ENCODE results near the gene SGCE.

Gene SGCE

DNA sequence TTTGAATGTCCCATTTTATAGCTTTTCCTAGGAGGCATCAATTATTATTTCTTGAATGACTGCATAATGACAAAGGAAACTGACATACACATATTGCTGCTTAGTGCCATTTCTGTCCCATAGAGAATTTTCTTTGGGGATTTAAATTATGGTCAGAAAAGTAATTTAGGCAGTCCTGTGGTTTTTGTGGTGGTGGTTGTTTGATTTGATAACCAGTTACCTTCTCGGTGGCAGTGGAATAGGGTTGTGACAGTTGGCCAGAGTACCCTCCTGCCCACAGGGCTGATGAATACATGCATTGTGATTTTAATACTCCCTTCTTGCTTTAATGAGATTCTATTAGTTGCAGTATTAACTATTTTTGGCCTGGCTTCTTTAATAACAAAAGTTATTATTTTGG lies 6.6 kb upstream of the SGCE start:
- Histone ChIP-seq H2AFZ (no peak overlapping the region), H3K9me3 (ENCODE audit: control insufficient read depth, low read length) (no peaks in the 10 kb centered on the region), H3K4me2 (ENCODE audit: low read length) (no peak overlapping the region), H3K9ac (no peak overlapping the region), H3K27me3 (ENCODE audit: control insufficient read depth, insufficient read depth, low read length) (no peaks in the 10 kb centered on the region), H3K4me1 (no peaks in the 10 kb centered on the region), H3K36me3 (ENCODE audit: control insufficient read depth, insufficient read depth, low read length) (no peaks in the 10 kb centered on the region), H3K79me2 (no peaks in the 10 kb centered on the region), H3K4me3 (ENCODE audit: low read depth, low read length) (no peak overlapping the region), H3K27ac (no peak overlapping the region)
- TF ChIP-seq, protein P1, sequence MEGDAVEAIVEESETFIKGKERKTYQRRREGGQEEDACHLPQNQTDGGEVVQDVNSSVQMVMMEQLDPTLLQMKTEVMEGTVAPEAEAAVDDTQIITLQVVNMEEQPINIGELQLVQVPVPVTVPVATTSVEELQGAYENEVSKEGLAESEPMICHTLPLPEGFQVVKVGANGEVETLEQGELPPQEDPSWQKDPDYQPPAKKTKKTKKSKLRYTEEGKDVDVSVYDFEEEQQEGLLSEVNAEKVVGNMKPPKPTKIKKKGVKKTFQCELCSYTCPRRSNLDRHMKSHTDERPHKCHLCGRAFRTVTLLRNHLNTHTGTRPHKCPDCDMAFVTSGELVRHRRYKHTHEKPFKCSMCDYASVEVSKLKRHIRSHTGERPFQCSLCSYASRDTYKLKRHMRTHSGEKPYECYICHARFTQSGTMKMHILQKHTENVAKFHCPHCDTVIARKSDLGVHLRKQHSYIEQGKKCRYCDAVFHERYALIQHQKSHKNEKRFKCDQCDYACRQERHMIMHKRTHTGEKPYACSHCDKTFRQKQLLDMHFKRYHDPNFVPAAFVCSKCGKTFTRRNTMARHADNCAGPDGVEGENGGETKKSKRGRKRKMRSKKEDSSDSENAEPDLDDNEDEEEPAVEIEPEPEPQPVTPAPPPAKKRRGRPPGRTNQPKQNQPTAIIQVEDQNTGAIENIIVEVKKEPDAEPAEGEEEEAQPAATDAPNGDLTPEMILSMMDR (IDR thresholded peaks at IDR 0.05), result no peak

DNA sequence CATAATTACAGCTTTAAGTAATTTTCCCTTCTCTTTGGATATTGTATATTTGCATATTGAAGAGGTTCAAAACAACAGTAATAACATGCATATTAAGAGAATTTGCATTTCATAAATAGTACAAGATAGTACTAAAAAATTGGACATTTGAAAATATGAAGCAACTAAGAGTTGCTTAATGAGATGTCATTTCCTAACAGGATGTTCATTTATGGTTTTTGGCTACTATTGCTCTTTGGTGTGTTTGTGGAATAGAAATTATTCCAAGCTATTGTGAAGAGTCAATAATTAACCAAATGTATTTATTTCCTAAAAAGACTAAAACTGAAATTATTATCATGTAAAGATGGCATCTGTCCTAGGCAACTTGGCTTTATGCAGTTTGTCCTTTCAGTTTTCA lies 4.1 kb upstream of the SGCE start:
- no peak overlapping the region for H3K4me2 ChIP-seq (ENCODE audit: low read length)
- no peaks in the 10 kb centered on the region for H3K4me1 ChIP-seq
- no peaks in the 10 kb centered on the region for H3K27me3 ChIP-seq (ENCODE audit: control insufficient read depth, insufficient read depth, low read length)
- H3K9ac ChIP-seq, result no peak overlapping the region
- no peaks in the 10 kb centered on the region for H3K9me3 ChIP-seq (ENCODE audit: control insufficient read depth, low read length)
- no peak overlapping the region for H2AFZ ChIP-seq
- H3K4me3 ChIP-seq (ENCODE audit: low read depth, low read length), result no peak overlapping the region
- TF ChIP-seq, protein P1 (IDR thresholded peaks at IDR 0.05), result no peak
- no peaks in the 10 kb centered on the region for H3K36me3 ChIP-seq (ENCODE audit: control insufficient read depth, insufficient read depth, low read length)
- no peak overlapping the region for H3K27ac ChIP-seq
- H3K79me2 ChIP-seq, result no peaks in the 10 kb centered on the region

DNA sequence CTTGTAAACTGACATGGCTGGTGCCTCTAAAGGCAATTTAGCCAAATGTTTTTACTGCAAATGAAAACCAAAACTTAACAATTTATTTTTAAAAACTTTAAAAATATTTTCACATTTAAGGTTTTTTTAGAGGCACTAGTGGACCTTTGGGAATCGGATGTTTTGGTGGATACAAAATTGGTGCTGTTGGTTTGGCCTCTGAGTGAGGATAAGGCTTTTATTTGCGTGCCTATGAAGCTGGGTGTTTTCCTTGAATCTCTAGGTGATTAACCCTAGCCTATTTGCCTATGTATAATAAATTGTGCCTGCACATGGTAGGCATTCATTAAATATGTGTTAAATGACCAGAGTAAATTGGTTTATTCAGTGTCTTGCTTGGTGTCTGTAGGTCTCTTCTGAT lies 2.9 kb upstream of the SGCE start:
- peak overlapping the region; percentile 15 for H3K27ac ChIP-seq
- no peaks in the 10 kb centered on the region for H3K36me3 ChIP-seq (ENCODE audit: control insufficient read depth, insufficient read depth, low read length)
- peak overlapping the region; percentile 59 for H2AFZ ChIP-seq
- TF ChIP-seq, protein P1 (IDR thresholded peaks at IDR 0.05), result no peak
- H3K9me3 ChIP-seq (ENCODE audit: control insufficient read depth, low read length), result no peaks in the 10 kb centered on the region
- peaks cover 4% of the 10 kb centered on the region for H3K4me1 ChIP-seq
- H3K79me2 ChIP-seq, result no peaks in the 10 kb centered on the region
- H3K27me3 ChIP-seq (ENCODE audit: control insufficient read depth, insufficient read depth, low read length), result no peaks in the 10 kb centered on the region
- peak overlapping the region; percentile 14 for H3K4me3 ChIP-seq (ENCODE audit: low read depth, low read length)
- no peak overlapping the region for H3K4me2 ChIP-seq (ENCODE audit: low read length)
- no peak overlapping the region for H3K9ac ChIP-seq

DNA sequence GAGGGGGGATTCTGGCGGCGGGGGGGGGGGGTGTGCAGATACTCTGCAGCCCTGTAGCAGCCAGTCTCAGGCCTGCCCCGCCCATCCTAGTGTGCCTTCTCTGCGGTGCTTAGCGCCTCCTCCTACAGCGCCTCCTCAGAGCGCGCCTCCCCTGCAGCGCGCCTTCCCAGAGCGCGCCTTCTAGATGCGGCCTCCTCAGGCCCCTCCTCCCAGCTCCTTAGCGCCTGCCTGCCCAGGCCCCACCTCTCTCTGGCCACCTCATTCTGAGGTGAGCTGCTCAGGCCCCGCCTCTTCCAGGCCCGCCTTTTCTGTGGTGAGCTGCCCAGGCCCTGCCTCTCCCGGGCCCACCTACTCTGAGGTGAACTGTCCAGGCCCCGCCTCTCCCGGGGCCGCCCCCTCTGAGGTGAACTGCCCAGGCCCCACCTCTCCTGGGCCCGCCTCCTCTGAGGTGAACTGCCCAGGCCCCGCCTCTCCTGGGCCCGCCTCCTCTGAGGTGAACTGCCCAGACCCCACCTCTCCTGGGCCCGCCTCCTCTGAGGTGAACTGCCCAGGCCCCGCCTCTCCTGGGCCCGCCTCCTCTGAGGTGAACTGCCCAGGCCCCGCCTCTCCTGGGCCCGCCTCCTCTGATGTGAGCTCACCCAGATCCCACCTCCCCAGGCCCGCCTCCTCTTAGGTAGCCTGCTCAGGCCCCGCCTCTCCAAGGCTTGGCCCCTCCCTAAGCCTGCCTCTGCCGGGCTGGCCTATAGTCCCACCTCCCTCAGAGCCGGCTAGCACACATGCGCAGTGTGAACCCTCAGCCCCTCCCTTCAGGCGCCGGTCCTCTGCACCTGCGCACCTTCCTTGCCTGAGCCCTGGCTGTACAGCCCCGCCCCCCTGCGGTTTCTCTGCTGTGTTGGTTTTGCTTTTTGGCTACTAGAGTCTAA lies 2.1 kb upstream of the SGCE start:
- Histone ChIP-seq H3K79me2 (no peaks in the 10 kb centered on the region), H3K36me3 (ENCODE audit: control insufficient read depth, insufficient read depth, low read length) (no peaks in the 10 kb centered on the region), H3K9ac (no peak overlapping the region), H3K9me3 (ENCODE audit: control insufficient read depth, low read length) (no peaks in the 10 kb centered on the region), H2AFZ (peak overlapping the region; percentile 59), H3K27ac (no peak overlapping the region), H3K4me2 (ENCODE audit: low read length) (no peak overlapping the region), H3K27me3 (ENCODE audit: control insufficient read depth, insufficient read depth, low read length) (no peaks in the 10 kb centered on the region), H3K4me1 (peaks cover 4% of the 10 kb centered on the region), H3K4me3 (ENCODE audit: low read depth, low read length) (peak overlapping the region; percentile 14)
- TF ChIP-seq, protein P1 (IDR thresholded peaks at IDR 0.05), result no peak

Measured in parathyroid adenoma (tissue), 2 donors.